ENCODE results near the gene HTR2A. TPM values are rescaled to one million over a fixed set of nuclear protein-coding genes. Genes with fewer than 3 reads are reported as not detected.

HTR2A gene
- total RNA-seq, 1 experiment from 2014 or later = not detected

DNA sequence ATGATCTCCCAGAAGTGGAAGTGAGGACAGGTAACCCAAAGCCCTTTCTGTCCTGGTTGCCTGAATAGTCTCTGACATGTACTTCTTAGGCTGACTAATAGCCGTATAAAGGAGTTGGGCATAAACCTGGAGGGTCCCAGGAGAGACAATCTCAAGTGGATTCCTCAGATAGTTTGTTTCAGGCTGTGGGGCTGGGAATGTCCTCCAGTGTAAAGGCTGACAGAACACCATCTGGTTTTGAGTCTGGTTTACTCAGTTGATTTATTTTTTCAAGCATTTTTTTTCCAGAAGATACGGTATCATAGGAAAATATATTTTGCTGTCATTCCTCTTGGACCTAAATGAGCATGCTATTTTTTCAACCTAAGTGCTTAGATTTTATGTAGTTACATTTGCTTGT, 15.2 kb downstream of the HTR2A start:
- Mint-ChIP-seq H3K4me3 (ENCODE audit: unreplicated experiment) (no peak overlapping the region), H3K4me1 (ENCODE audit: insufficient read depth, unreplicated experiment) (no peaks in the 10 kb centered on the region), H3K36me3 (ENCODE audit: insufficient read depth, unreplicated experiment) (no peaks in the 10 kb centered on the region), H3K27me3 (ENCODE audit: insufficient read depth, unreplicated experiment) (peaks cover 85% of the 10 kb centered on the region), H3K9me3 (ENCODE audit: unreplicated experiment) (no peaks in the 10 kb centered on the region), H3K27ac (ENCODE audit: low read depth, unreplicated experiment) (no peak overlapping the region)
- no peak for TF ChIP-seq CTCF (IDR thresholded peaks at IDR 0.05; ENCODE audit: unreplicated experiment)
- ChIA-PET CTCF (no interaction called here), POLR2A (no interaction called here)
- no peak for DNase-seq (ENCODE audit: unreplicated experiment)
- intact Hi-C loops (cut with micrococcal nuclease) = no loop called here
- BruUV-seq (replicated peaks) = no TSS peak

GRCh38 chr13:46874006-46874405, 22.8 kb downstream of the HTR2A start:
- Mint-ChIP-seq H3K36me3 (ENCODE audit: insufficient read depth, unreplicated experiment) (no peaks in the 10 kb centered on the region), H3K27ac (ENCODE audit: low read depth, unreplicated experiment) (no peak overlapping the region), H3K4me3 (ENCODE audit: unreplicated experiment) (no peak overlapping the region), H3K9me3 (ENCODE audit: unreplicated experiment) (no peaks in the 10 kb centered on the region), H3K27me3 (ENCODE audit: insufficient read depth, unreplicated experiment) (peaks cover 54% of the 10 kb centered on the region), H3K4me1 (ENCODE audit: insufficient read depth, unreplicated experiment) (no peaks in the 10 kb centered on the region)
- TF ChIP-seq CTCF (IDR thresholded peaks at IDR 0.05; ENCODE audit: unreplicated experiment) = no peak
- BruUV-seq (replicated peaks) = no TSS peak
- POLR2A ChIA-PET = no interaction called here
- intact Hi-C loops (cut with micrococcal nuclease) = no loop called here
- CTCF ChIA-PET = interaction anchor here (0.9 kb wide), 1 partner anchor 19 kb away, joined by 3 read pairs; no protein-coding TSS in a partner anchor
- DNase-seq (ENCODE audit: unreplicated experiment) = no peak

DNA sequence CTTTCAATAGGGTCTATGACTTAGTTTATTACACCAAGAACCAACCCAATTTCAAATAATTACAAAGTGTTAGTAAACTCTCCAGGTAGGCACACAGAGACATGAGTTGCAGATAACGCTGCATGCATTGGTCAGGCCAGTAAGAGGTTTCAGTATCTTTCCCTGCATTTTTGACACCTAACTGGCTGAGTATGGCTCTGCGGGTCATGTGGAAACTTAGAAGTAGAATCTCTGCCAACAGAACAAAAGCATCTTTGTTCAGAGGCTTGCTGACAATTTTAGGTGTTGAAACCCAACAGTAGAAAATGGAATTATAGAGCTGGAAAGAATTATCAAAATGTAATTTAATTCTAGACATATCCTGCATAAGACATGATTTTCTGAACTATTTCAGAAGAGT, 25.3 kb downstream of the HTR2A start:
- no peak overlapping the region for H3K4me3 Mint-ChIP-seq (ENCODE audit: unreplicated experiment)
- no peak for DNase-seq (ENCODE audit: unreplicated experiment)
- H3K27me3 Mint-ChIP-seq (ENCODE audit: insufficient read depth, unreplicated experiment) = peaks cover 41% of the 10 kb centered on the region
- H3K27ac Mint-ChIP-seq (ENCODE audit: low read depth, unreplicated experiment) = no peak overlapping the region
- H3K36me3 Mint-ChIP-seq (ENCODE audit: insufficient read depth, unreplicated experiment) = no peaks in the 10 kb centered on the region
- BruUV-seq (replicated peaks) = no TSS peak
- intact Hi-C loops (cut with micrococcal nuclease) = no loop called here
- ChIA-PET CTCF (interaction anchor here (1.2 kb wide), 1 partner anchor 23 kb away, joined by 3 read pairs; no protein-coding TSS in a partner anchor), POLR2A (no interaction called here)
- H3K4me1 Mint-ChIP-seq (ENCODE audit: insufficient read depth, unreplicated experiment) = no peaks in the 10 kb centered on the region
- no peak for TF ChIP-seq CTCF (IDR thresholded peaks at IDR 0.05; ENCODE audit: unreplicated experiment)
- no peaks in the 10 kb centered on the region for H3K9me3 Mint-ChIP-seq (ENCODE audit: unreplicated experiment)

- no peak overlapping the region for H3K27ac Mint-ChIP-seq (ENCODE audit: low read depth, unreplicated experiment)
- ChIA-PET POLR2A (interaction anchor here (1.3 kb wide), 1 partner anchor 9 kb away, joined by 3 read pairs; no protein-coding TSS in a partner anchor), CTCF (interaction anchor here (0.6 to 1.4 kb wide), 3 partner anchors 26 to 1131 kb away, joined by 3 to 4 read pairs (median 3); no protein-coding TSS in a partner anchor)
These were observed 28.8 kb downstream of the HTR2A start for GRCh38 chr13:46868091-46868490.

More at GRCh38 chr13:46868091-46868490, 28.8 kb downstream of the HTR2A start:
- Mint-ChIP-seq H3K4me1 (ENCODE audit: insufficient read depth, unreplicated experiment) (peaks cover 8% of the 10 kb centered on the region), H3K4me3 (ENCODE audit: unreplicated experiment) (no peak overlapping the region), H3K9me3 (ENCODE audit: unreplicated experiment) (no peaks in the 10 kb centered on the region), H3K27me3 (ENCODE audit: insufficient read depth, unreplicated experiment) (peaks cover 41% of the 10 kb centered on the region), H3K36me3 (ENCODE audit: insufficient read depth, unreplicated experiment) (no peaks in the 10 kb centered on the region)
- no TSS peak for BruUV-seq (replicated peaks)
- TF ChIP-seq CTCF (IDR thresholded peaks at IDR 0.05; ENCODE audit: unreplicated experiment) = no peak
- intact Hi-C loops (cut with micrococcal nuclease) = no loop called here
- no peak for DNase-seq (ENCODE audit: unreplicated experiment)
